HepG2 (cell line): ENCODE data around the gene SLC50A1. TPM values are rescaled to one million over a fixed set of nuclear protein-coding genes. Genes with fewer than 3 reads are reported as not detected.

Experiments
- AGO1 ChIP-seq: fragments of 200-400 bp; formaldehyde crosslinking; IDR thresholded peaks from 2 replicates; pipeline ENCODE4 v1.6.1; 2017; ENCODE audit warnings: mild to moderate bottlenecking, low read depth, low read length, moderate library complexity; ENCODE audit not compliant: poor library complexity, severe bottlenecking
- ARNTL ChIP-seq: sonication (generic); formaldehyde crosslinking; IDR thresholded peaks from 2 replicates; pipeline ENCODE4 v1.4.0; 2020; ENCODE audit warnings: mild to moderate bottlenecking, missing genetic modification reagents
- CCAR2 ChIP-seq: fragments of 200-400 bp; formaldehyde crosslinking; optimal IDR thresholded peaks from 2 replicates; pipeline ENCODE3; 2018; ENCODE audit warnings: low read depth, mild to moderate bottlenecking, low read length, moderate library complexity
- DRAP1 ChIP-seq: IDR thresholded peaks from 2 replicates; pipeline ENCODE4 v1.6.1; 2016; ENCODE audit warnings: missing genetic modification reagents, missing compliant biosample characterization
- ERF ChIP-seq: IDR thresholded peaks from 2 replicates; pipeline ENCODE4 v1.6.1; 2018; ENCODE audit warnings: missing biosample characterization, missing genetic modification reagents
- ETV6 ChIP-seq: sonication (generic); formaldehyde crosslinking; conservative IDR thresholded peaks from 2 replicates; pipeline ENCODE4 v1.4.0; 2020; ENCODE audit warnings: missing genetic modification reagents
- FOXO1 ChIP-seq: sonication (generic); formaldehyde crosslinking; IDR thresholded peaks from 2 replicates; pipeline ENCODE4 v1.4.0; 2020; ENCODE audit warnings: missing genetic modification reagents
- HNRNPL ChIP-seq: fragments of 200-400 bp; formaldehyde crosslinking; IDR thresholded peaks from 2 replicates; pipeline ENCODE4 v1.6.1; 2017; ENCODE audit warnings: mild to moderate bottlenecking, low read depth, low read length
- KAT7 ChIP-seq: IDR thresholded peaks from 2 replicates; pipeline ENCODE4 v1.6.1; 2018; ENCODE audit warnings: borderline replicate concordance, missing compliant biosample characterization
- MED1 ChIP-seq: sonication (generic); formaldehyde crosslinking; IDR thresholded peaks from 2 replicates; pipeline ENCODE4 v1.4.0; 2020; ENCODE audit warnings: missing genetic modification reagents
- MED8 ChIP-seq: sonication (generic); formaldehyde crosslinking; IDR thresholded peaks from 2 replicates; pipeline ENCODE4 v1.8.1; 2023; ENCODE audit warnings: mild to moderate bottlenecking, missing genetic modification reagents; ENCODE audit not compliant: insufficient replicate concordance
- MIXL1 ChIP-seq: IDR thresholded peaks from 2 replicates; pipeline ENCODE4 v1.6.1; 2016
- NCOA5 ChIP-seq: sonication (generic); formaldehyde crosslinking; IDR thresholded peaks from 2 replicates; pipeline ENCODE4 v1.4.0; 2020; ENCODE audit warnings: missing genetic modification reagents
- NFIC ChIP-seq: IDR thresholded peaks from 2 replicates; pipeline ENCODE4 v1.6.1; 2012; ENCODE audit warnings: mild to moderate bottlenecking, low read length, inconsistent platforms
- PHB2 ChIP-seq: fragments of 450-650 bp; IDR thresholded peaks from 2 replicates; pipeline ENCODE4 v1.6.1; 2018; ENCODE audit not compliant: partially characterized antibody
- REPIN1 ChIP-seq: sonication (generic); formaldehyde crosslinking; IDR thresholded peaks from 2 replicates; pipeline ENCODE4 v1.8.0; 2022; ENCODE audit warnings: missing genetic modification reagents, low read depth, mild to moderate bottlenecking, borderline replicate concordance
- RXRB ChIP-seq: IDR thresholded peaks from 2 replicates; pipeline ENCODE4 v1.6.1; 2016; ENCODE audit warnings: borderline replicate concordance, missing genetic modification reagents, missing compliant biosample characterization
- THAP11 ChIP-seq: IDR thresholded peaks from 2 replicates; pipeline ENCODE4 v1.6.1; 2016; ENCODE audit warnings: missing biosample characterization, missing genetic modification reagents
- TSC22D2 ChIP-seq: sonication (generic); formaldehyde crosslinking; IDR thresholded peaks from 2 replicates; pipeline ENCODE4 v1.5.1; 2020; ENCODE audit warnings: missing genetic modification reagents, mild to moderate bottlenecking, borderline replicate concordance
- ZBTB1 ChIP-seq: sonication (generic); formaldehyde crosslinking; IDR thresholded peaks from 2 replicates; pipeline ENCODE4 v1.4.0; 2020; ENCODE audit warnings: missing genetic modification reagents, borderline replicate concordance
- ZNF276 ChIP-seq: sonication (generic); formaldehyde crosslinking; IDR thresholded peaks from 2 replicates; pipeline ENCODE4 v1.4.0; 2020; ENCODE audit warnings: mild to moderate bottlenecking, low read depth, missing genetic modification reagents
- ZNF501 ChIP-seq: sonication (generic); formaldehyde crosslinking; IDR thresholded peaks from 2 replicates; pipeline ENCODE4 v1.5.1; 2020; ENCODE audit warnings: mild to moderate bottlenecking, moderate library complexity, missing genetic modification reagents
- ZNF550 ChIP-seq: sonication (generic); formaldehyde crosslinking; IDR thresholded peaks from 2 replicates; pipeline ENCODE4 v1.4.0; 2020; ENCODE audit warnings: mild to moderate bottlenecking, missing genetic modification reagents, borderline replicate concordance
- ZNF556 ChIP-seq: sonication (generic); formaldehyde crosslinking; IDR thresholded peaks from 2 replicates; pipeline ENCODE4 v1.4.0; 2020; ENCODE audit warnings: mild to moderate bottlenecking, missing genetic modification reagents, borderline replicate concordance
- ZNF747 ChIP-seq: sonication (generic); formaldehyde crosslinking; IDR thresholded peaks from 2 replicates; pipeline ENCODE4 v1.8.1; 2023; ENCODE audit warnings: missing genetic modification reagents, mild to moderate bottlenecking, borderline replicate concordance
- ZSCAN31 ChIP-seq: sonication (generic); formaldehyde crosslinking; IDR thresholded peaks from 2 replicates; pipeline ENCODE4 v1.5.0; 2020; ENCODE audit warnings: low read depth, mild to moderate bottlenecking, missing genetic modification reagents
- polyA plus RNA-seq, 8 experiments: library from polyadenylated mRNA; depleted of rRNA in 3 of 8; stranded (reverse) in 7 of 8; unstranded in 1 of 8; fragments of >200 nt; fragmentation: Illumina TruSeq in 4 of 8; extraction: Trizol in 4 of 8; gene quantifications; 2 replicates each; pipeline versions ENCODE4 v1.2.1 to v1.2.3, GENCODE V29; 2011 to 2016; ENCODE audit warnings: low read depth in 4 of 8, missing spikeins in 1 of 8, mixed read lengths in 1 of 8; ENCODE audit not compliant: insufficient read depth in 1 of 8
- total RNA-seq, 5 experiments: library from RNA; depleted of rRNA; stranded (reverse); fragments of >200 nt; fragmentation: Illumina TruSeq; extraction: Trizol; gene quantifications; 2 replicates each; pipeline ENCODE4 v1.2.3, GENCODE V29; 2016; ENCODE audit warnings: low read depth in 1 of 5
- TF ChIP-seq, protein P1 (sequence below): sonication (generic); formaldehyde crosslinking; IDR thresholded peaks from 2 replicates; pipeline ENCODE4 v1.8.0; 2022; ENCODE audit warnings: mild to moderate bottlenecking, missing genetic modification reagents

SLC50A1 gene
- total and polyA plus RNA-seq, 2 of the 13 experiments (the other 11 are each of a cell fraction or from before 2014, with no cell fraction given), result 22.5 to 46.8 TPM

- no peak for TF ChIP-seq PHB2
- TF ChIP-seq MED8 (CRISPR knock-in tag), result no peak
- TF ChIP-seq CCAR2, result no peak
- 0 out of 2 replicates have a peak, but pooled peaks have one; percentile 21 for TF ChIP-seq ZNF556
- peak; percentile 52; the same call in 1 of the 2 replicates for TF ChIP-seq ZNF747 (CRISPR knock-in tag)
- no peak for TF ChIP-seq ETV6 (CRISPR knock-in tag)
- no peak for TF ChIP-seq ZBTB1 (CRISPR knock-in tag)
- peak; percentile 67; the same call in 1 of the 2 replicates for TF ChIP-seq RXRB
- TF ChIP-seq REPIN1 (CRISPR knock-in tag), result no peak
- 0 out of 2 replicates have a peak, but pooled peaks have one; percentile 12 for TF ChIP-seq FOXO1 (CRISPR knock-in tag)
- TF ChIP-seq ZNF276 (CRISPR knock-in tag), result no peak
- TF ChIP-seq ERF (CRISPR knock-in tag), result 0 out of 2 replicates have a peak, but pooled peaks have one; percentile 12
- 0 out of 2 replicates have a peak, but pooled peaks have one; percentile 56 for TF ChIP-seq MIXL1
- peak; percentile 68; the same call in 1 of the 2 replicates for TF ChIP-seq ZSCAN31 (CRISPR knock-in tag)
- TF ChIP-seq ZNF501, result 0 out of 2 replicates have a peak, but pooled peaks have one; percentile 32
- TF ChIP-seq TSC22D2 (CRISPR knock-in tag), result peak; percentile 49; the same call in 1 of the 2 replicates
- TF ChIP-seq NFIC, result no peak
- no peak for TF ChIP-seq KAT7 (CRISPR knock-in tag)
- TF ChIP-seq, protein P1, sequence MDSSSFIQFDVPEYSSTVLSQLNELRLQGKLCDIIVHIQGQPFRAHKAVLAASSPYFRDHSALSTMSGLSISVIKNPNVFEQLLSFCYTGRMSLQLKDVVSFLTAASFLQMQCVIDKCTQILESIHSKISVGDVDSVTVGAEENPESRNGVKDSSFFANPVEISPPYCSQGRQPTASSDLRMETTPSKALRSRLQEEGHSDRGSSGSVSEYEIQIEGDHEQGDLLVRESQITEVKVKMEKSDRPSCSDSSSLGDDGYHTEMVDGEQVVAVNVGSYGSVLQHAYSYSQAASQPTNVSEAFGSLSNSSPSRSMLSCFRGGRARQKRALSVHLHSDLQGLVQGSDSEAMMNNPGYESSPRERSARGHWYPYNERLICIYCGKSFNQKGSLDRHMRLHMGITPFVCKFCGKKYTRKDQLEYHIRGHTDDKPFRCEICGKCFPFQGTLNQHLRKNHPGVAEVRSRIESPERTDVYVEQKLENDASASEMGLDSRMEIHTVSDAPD (CRISPR knock-in tag), result 0 out of 2 replicates have a peak, but pooled peaks have one; percentile 51
- no peak for TF ChIP-seq NCOA5 (CRISPR knock-in tag)
- TF ChIP-seq HNRNPL, result peak; percentile 90
- TF ChIP-seq MED1, result no peak; the same call in 1 of the 2 replicates
- TF ChIP-seq THAP11 (CRISPR knock-in tag), result peak; percentile 58
- TF ChIP-seq ZNF550 (CRISPR knock-in tag), result no peak; the same call in 1 of the 2 replicates
- peak; percentile 38; the same call in 1 of the 2 replicates for TF ChIP-seq DRAP1 (CRISPR knock-in tag)
- no peak; the same call in 1 of the 2 replicates for TF ChIP-seq ARNTL (CRISPR knock-in tag)
- TF ChIP-seq AGO1, result no peak
These were observed 31.8 kb downstream of the SLC50A1 start (continued) for GRCh38 chr1:155167166-155168104.
